Ectodermal cell (in vitro differentiated cells): ENCODE measurements around the gene SENP1.

Source experiments
- H3K27ac ChIP-seq: 2 replicates; pipeline ENCODE4 v1.7.0; 2013; ENCODE audit warnings: mild to moderate bottlenecking, low read depth, low read length; ENCODE audit not compliant: insufficient read depth, poor library complexity, severe bottlenecking
- H3K27me3 ChIP-seq: 2 replicates; pipeline ENCODE4 v1.7.0; 2013; ENCODE audit warnings: mild to moderate bottlenecking, low read length; ENCODE audit not compliant: insufficient read depth, control insufficient read depth, poor library complexity, severe bottlenecking
- H3K36me3 ChIP-seq: one replicate; pipeline ENCODE4 v1.7.0; 2013; ENCODE audit warnings: low read length; ENCODE audit not compliant: control insufficient read depth, insufficient read depth
- H3K4me1 ChIP-seq: one replicate; pipeline ENCODE4 v1.7.0; 2013; ENCODE audit warnings: low read length; ENCODE audit not compliant: control insufficient read depth, insufficient read depth
- H3K4me3 ChIP-seq: 2 replicates; pipeline ENCODE4 v1.7.0; 2013; ENCODE audit warnings: low read depth, low read length, control low read depth; ENCODE audit not compliant: insufficient read depth
- H3K9me3 ChIP-seq: 2 replicates; pipeline ENCODE4 v1.7.0; 2013; ENCODE audit warnings: mild to moderate bottlenecking, low read length, moderate library complexity; ENCODE audit not compliant: control insufficient read depth
- WGBS, 2 experiments: methylation state at CpG; one replicate each; pipeline ENCODE4 v1.1.7; 2013; ENCODE audit warnings: missing lambda C conversion rate in 2 of 2; 5-methylcytosine and 5-hydroxymethylcytosine counted together

SENP1 gene

DNA sequence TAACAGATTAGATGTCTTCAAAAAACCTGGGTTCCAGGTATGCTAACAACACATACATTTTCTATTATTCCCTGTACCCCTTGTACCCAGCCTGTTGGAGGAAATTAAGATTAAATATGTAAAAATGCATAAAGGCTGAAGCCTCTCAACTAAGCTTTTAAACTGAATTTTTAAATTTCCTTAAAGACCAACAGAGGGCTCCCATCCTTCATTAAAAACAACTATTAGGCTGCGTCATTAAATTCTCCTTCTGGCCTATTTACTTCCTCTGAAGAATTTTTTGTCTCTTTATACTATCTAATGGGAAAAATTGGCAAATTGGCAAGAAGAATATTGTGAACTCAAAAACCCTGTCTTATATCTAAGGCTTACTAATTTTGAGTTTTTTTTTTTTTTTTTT lies 21.8 kb downstream of the SENP1 start:
- no peaks in the 10 kb centered on the region for H3K9me3 ChIP-seq
- H3K4me1 ChIP-seq: no peaks in the 10 kb centered on the region
- WGBS, 2 experiments: 100% methylated on average over 1 of the region's 1 CpG; no CpG with 5 or more reads in 1 of the 2 experiments
- H3K27ac ChIP-seq: no peak overlapping the region
- no peak overlapping the region for H3K4me3 ChIP-seq
- no peaks in the 10 kb centered on the region for H3K27me3 ChIP-seq
- H3K36me3 ChIP-seq: peaks cover 18% of the 10 kb centered on the region

DNA sequence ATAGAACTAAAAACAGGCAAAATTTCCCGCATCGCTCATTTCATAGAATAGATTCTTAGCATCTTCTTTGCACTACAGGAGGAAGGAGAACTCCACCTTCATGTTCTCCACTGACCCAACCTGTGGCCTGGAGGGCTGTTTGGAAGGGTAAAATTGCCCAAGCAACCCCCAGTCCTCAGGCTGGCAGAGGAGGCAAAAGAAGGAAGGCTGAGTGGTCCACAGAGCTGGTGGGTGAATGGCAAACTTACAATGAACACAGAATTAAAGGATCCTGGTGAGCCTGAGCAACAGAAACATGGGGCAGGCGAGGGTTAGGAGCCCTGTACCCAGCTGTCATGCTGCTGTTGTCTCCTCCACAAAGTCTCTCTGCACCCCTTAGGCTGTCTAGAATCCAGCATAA lies 25.1 kb downstream of the SENP1 start:
- 95 to 98% methylated on average over 3 of the region's 3 CpGs for WGBS, 2 experiments
- no peaks in the 10 kb centered on the region for H3K9me3 ChIP-seq
- no peaks in the 10 kb centered on the region for H3K4me1 ChIP-seq
- H3K27ac ChIP-seq: no peak overlapping the region
- no peak overlapping the region for H3K4me3 ChIP-seq
- peaks cover 9% of the 10 kb centered on the region for H3K36me3 ChIP-seq
- no peaks in the 10 kb centered on the region for H3K27me3 ChIP-seq

GRCh38 chr12:48080285-48080684 lies 25.6 kb downstream of the SENP1 start:
- Histone ChIP-seq H3K36me3 (peaks cover 9% of the 10 kb centered on the region), H3K4me3 (no peak overlapping the region), H3K27ac (no peak overlapping the region), H3K9me3 (no peaks in the 10 kb centered on the region), H3K4me1 (no peaks in the 10 kb centered on the region), H3K27me3 (no peaks in the 10 kb centered on the region)
- WGBS, 2 experiments: 94 to 95% methylated on average over 4 of the region's 5 CpGs

DNA sequence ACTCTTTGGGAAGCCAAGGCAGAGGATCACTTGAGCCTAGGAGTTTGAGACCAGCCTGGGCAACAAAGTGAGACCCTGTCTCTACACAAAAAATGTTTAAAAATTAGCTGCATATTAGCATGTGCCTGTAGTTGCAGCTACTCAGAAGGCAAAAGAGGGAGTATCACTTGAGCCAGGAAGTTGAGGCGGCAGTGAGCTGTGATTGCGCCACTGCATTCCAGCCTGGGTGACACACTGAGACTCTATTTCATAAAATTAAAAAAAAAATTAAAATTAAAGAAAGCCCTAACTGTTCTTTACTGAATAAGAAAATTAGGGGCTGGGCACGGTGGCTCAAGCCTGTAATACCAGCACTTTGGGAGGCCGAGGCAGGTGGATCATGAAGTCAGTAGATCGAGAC lies 27.0 kb downstream of the SENP1 start:
- Histone ChIP-seq H3K4me1 (no peaks in the 10 kb centered on the region), H3K4me3 (no peak overlapping the region), H3K9me3 (no peaks in the 10 kb centered on the region), H3K27ac (no peak overlapping the region), H3K36me3 (peaks cover 18% of the 10 kb centered on the region), H3K27me3 (no peaks in the 10 kb centered on the region)
- 93 to 95% methylated on average over 5 of the region's 5 CpGs for WGBS, 2 experiments

GRCh38 chr12:48077111-48077510 lies 28.8 kb downstream of the SENP1 start:
- Histone ChIP-seq H3K4me1 (no peaks in the 10 kb centered on the region), H3K36me3 (peaks cover 22% of the 10 kb centered on the region), H3K9me3 (no peaks in the 10 kb centered on the region), H3K4me3 (no peak overlapping the region), H3K27me3 (no peaks in the 10 kb centered on the region), H3K27ac (no peak overlapping the region)
- 96 to 98% methylated on average over 2 of the region's 2 CpGs for WGBS, 2 experiments

DNA sequence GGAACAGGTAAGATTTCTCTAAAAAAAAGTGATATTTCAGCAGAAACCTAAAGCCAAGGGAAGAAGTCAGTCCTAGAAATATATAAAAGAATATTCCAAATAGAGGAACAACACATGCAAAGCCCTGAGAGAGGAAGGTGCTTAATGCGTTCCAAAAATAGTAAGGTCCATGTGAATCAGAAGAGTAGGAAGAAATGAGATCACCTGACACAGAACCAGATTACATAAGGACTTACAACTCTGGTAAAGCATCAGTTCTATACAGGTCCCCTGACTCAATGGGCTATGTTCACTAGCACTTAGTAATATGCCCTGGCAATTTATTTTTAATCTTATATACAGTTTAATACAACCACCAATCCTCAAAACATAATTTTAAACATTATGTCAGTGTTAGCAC lies 30.0 kb downstream of the SENP1 start:
- peaks cover 19% of the 10 kb centered on the region for H3K36me3 ChIP-seq
- H3K4me3 ChIP-seq: no peak overlapping the region
- WGBS, 2 experiments: 100% methylated on average over 1 of the region's 1 CpG; no CpG with 5 or more reads in 1 of the 2 experiments

GRCh38 chr12:48074266-48074665 lies 31.6 kb downstream of the SENP1 start:
- Histone ChIP-seq H3K9me3 (no peaks in the 10 kb centered on the region), H3K36me3 (peaks cover 20% of the 10 kb centered on the region), H3K27me3 (no peaks in the 10 kb centered on the region), H3K4me3 (no peak overlapping the region), H3K27ac (no peak overlapping the region), H3K4me1 (no peaks in the 10 kb centered on the region)
- 83% methylated on average over 1 of the region's 1 CpG; no CpG with 5 or more reads in 1 of the 2 experiments for WGBS, 2 experiments

More for the DNA sequence above, 30.0 kb downstream of the SENP1 start:
- Histone ChIP-seq H3K4me1 (no peaks in the 10 kb centered on the region), H3K9me3 (no peaks in the 10 kb centered on the region), H3K27ac (no peak overlapping the region), H3K27me3 (no peaks in the 10 kb centered on the region)

- no peaks in the 10 kb centered on the region for H3K9me3 ChIP-seq
- 92 to 94% methylated on average over 3 of the region's 3 CpGs for WGBS, 2 experiments
- H3K36me3 ChIP-seq: peaks cover 20% of the 10 kb centered on the region
- H3K4me3 ChIP-seq: no peak overlapping the region
- no peak overlapping the region for H3K27ac ChIP-seq
- no peaks in the 10 kb centered on the region for H3K4me1 ChIP-seq
- H3K27me3 ChIP-seq: no peaks in the 10 kb centered on the region
Observed at GRCh38 chr12:48072266-48072665, 33.6 kb downstream of the SENP1 start.

DNA sequence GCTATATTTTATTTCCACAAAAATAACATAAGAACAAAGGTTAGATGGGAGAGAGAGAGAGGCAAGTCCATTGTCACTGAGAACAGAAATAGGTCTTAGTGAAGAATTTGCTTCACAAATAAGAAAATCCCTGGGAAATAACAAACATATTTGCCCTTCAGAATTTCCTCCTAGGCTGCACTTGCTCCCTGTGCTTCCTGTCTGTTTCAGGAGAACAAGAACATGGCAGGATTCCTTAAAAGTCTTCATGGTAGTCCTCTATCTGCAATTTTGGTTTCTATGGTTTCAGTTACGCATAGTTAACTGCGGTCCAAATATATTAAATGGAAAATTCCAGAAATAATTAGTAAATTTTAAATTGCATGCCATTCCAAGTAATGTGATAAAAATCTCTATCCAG lies 34.1 kb downstream of the SENP1 start:
- Histone ChIP-seq H3K4me3 (no peak overlapping the region), H3K27me3 (no peaks in the 10 kb centered on the region), H3K9me3 (no peaks in the 10 kb centered on the region), H3K36me3 (peaks cover 20% of the 10 kb centered on the region), H3K27ac (no peak overlapping the region), H3K4me1 (no peaks in the 10 kb centered on the region)
- 93% methylated on average over 2 of the region's 2 CpGs; no CpG with 5 or more reads in 1 of the 2 experiments for WGBS, 2 experiments

DNA sequence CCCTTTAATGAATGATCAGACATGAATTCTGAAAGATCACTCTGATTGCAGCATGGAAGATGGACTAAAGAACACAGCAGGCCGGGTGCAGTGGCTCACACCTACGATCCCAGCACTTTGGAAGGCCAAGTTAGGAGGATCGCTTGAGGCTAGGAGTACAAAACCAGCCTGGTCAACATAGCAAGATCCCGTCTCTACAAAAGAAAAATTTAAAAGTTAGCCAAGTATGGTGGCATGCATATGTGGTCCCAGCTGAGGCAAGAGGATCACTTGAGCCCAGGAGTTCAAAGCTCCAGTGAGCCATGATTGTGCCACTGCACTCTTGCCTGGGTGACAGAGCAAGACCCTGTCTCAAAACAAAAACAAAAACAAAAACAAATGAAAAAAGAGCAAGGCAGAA lies 35.1 kb downstream of the SENP1 start:
- Histone ChIP-seq H3K27ac (no peak overlapping the region), H3K36me3 (peaks cover 20% of the 10 kb centered on the region), H3K9me3 (no peaks in the 10 kb centered on the region), H3K27me3 (no peaks in the 10 kb centered on the region), H3K4me3 (no peak overlapping the region), H3K4me1 (no peaks in the 10 kb centered on the region)
- 97% methylated on average over 4 of the region's 4 CpGs for WGBS, 2 experiments

GRCh38 chr12:48070033-48070432 lies 35.8 kb downstream of the SENP1 start:
- Histone ChIP-seq H3K27ac (no peak overlapping the region), H3K4me1 (no peaks in the 10 kb centered on the region), H3K4me3 (no peak overlapping the region), H3K9me3 (no peaks in the 10 kb centered on the region), H3K36me3 (peaks cover 25% of the 10 kb centered on the region), H3K27me3 (no peaks in the 10 kb centered on the region)
- 94 to 100% methylated on average over 1 of the region's 1 CpG for WGBS, 2 experiments
